Activated CD4-positive, CD25-positive, alpha-beta regulatory T cell treated with anti-CD3 and anti-CD28 coated beads, Interleukin-2, amount 50 U/mL, for 72 hours (primary cell): ENCODE data around the gene TESK2.
"Not testable (repeated sequence)": the region's sequence is repeated elsewhere in the genome, so short reads cannot be mapped to it uniquely, and the experiment has no call there.

Source experiments
- DNase-seq: peaks from one replicate; pipeline ENCODE4 v3.0.0; 2021

Gene TESK2

GRCh38 chr1:45373573-45373972 is 117.4 kb downstream of the TESK2 start:
- DNase-seq = no peak

DNA sequence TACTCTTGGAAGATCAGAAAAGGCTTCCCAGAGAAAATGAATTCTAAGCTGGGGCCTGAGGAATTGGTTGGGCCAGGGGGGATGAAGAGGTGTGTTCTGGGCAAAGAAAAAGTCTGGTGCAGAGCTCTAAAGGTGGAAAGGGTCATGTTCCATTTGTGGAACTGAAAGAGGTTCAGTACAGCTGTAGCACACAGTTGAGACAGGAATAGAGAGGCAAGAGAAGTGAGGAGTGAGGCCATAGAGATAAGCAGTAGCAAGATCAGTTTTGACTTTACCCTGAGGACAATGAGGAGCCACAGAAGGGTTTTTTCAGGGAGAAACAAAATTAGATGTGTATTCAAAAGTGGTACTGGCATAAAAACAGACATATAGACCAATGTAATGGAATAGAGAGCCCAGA is 120.4 kb downstream of the TESK2 start:
- no peak for DNase-seq

- no peak for DNase-seq
These were observed 125.9 kb downstream of the TESK2 start for GRCh38 chr1:45365051-45365450.

- no peak for DNase-seq
These were observed 126.7 kb downstream of the TESK2 start for GRCh38 chr1:45364294-45364693.

DNA sequence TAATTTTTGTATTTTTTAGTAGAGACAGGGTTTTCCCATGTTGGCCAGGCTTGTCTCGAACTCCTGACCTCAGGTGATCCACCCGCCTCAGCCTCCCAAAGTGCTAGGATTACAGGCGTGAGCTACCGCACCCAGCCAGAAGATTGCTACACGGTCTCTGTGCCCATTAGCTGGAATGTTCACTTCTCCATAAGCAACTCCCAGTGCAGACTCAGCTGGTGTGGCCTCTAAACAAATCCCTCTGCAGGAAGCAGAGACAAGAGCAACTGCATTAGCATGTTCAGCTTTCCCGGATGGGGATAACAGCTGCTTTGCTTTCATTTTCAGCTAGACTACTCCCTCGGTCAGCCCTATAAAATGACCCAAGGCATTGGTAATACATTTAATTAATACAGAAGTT is 130.0 kb downstream of the TESK2 start:
- DNase-seq = not testable (repeated sequence)

DNA sequence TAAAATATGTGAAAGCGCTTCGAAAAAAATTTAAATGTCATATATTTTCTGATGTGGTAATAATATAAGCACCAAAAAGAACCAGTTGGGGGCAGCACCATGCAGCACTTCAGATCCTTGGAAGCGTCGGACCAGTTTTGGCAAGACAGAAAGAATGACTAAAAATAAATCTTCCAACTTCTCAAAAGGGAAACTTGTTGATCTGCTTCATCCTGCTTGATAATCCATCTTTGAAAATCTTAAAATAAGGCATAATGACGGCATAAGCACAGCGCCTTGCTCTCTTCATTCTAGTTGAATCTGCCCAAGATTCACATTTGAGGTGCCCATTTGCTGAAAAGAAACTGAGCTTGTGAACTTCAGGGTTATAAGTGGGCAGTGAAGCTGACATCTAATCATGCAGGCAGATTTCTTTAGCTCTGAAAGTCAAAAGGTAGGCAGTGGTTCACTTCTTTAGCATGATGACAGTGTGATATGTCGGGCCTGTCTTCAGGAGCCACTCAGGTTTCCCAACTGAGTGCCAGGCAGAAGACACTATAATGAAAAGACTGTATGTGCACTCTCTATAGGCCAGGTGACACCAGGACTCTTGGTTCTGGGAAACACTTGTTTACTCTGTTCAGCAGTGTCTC is 131.0 kb downstream of the TESK2 start:
- no peak for DNase-seq

- no peak for DNase-seq
These were observed 134.8 kb downstream of the TESK2 start for GRCh38 chr1:45356186-45356585.

GRCh38 chr1:45355683-45356082 is 135.3 kb downstream of the TESK2 start:
- no peak for DNase-seq

- DNase-seq = no peak
These were observed 136.1 kb downstream of the TESK2 start for GRCh38 chr1:45354838-45355237.

GRCh38 chr1:45353685-45354084 is 137.3 kb downstream of the TESK2 start:
- DNase-seq = no peak

GRCh38 chr1:45351508-45351907 is 139.5 kb downstream of the TESK2 start:
- DNase-seq = no peak

GRCh38 chr1:45348966-45349677 is 141.8 kb downstream of the TESK2 start:
- DNase-seq = no peak

- DNase-seq = no peak
These were observed 142.4 kb downstream of the TESK2 start for GRCh38 chr1:45348609-45348965.

DNA sequence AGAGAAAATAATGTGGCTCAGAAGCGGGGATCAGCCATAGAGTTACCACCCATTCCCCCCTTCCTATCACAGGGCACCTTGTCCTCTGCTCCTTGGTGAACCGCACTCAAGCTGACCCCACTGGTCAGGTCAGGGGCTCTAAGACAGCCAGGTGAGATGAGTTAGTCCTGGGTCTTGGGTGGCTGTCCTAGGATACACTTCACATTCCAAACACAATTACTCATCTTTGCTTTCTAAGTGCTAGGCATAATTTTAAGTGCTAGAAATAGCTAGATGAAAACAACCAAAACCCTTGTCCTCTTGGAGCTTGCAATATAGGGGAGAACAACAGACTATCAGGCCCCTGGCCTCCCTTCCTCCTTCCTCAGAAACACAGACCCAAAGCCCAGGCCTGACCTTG is 142.9 kb downstream of the TESK2 start:
- no peak for DNase-seq

DNA sequence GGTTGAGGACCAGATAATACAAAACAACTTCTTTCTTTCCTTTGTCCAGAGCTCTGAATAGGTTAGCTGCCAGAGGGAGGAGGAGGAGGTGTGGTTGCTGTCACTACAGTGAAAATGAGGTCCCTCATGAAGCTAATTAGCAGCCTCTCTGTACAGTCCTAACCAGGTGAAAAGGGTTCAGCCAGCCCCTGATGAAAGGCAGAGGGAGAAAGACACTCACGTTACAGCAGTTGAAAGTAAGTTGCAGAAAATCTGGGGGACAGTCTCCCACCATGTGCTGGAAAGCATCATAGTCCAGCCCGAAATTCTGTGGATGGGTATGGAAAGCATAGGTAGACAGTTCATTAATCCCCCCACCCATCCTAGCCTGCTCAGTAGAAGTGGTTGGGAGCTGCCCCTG is 144.5 kb downstream of the TESK2 start:
- no peak for DNase-seq

- DNase-seq = no peak
These were observed 145.9 kb downstream of the TESK2 start for GRCh38 chr1:45345014-45345413.

- no peak for DNase-seq
These were observed 146.5 kb downstream of the TESK2 start for GRCh38 chr1:45344499-45344898.

DNA sequence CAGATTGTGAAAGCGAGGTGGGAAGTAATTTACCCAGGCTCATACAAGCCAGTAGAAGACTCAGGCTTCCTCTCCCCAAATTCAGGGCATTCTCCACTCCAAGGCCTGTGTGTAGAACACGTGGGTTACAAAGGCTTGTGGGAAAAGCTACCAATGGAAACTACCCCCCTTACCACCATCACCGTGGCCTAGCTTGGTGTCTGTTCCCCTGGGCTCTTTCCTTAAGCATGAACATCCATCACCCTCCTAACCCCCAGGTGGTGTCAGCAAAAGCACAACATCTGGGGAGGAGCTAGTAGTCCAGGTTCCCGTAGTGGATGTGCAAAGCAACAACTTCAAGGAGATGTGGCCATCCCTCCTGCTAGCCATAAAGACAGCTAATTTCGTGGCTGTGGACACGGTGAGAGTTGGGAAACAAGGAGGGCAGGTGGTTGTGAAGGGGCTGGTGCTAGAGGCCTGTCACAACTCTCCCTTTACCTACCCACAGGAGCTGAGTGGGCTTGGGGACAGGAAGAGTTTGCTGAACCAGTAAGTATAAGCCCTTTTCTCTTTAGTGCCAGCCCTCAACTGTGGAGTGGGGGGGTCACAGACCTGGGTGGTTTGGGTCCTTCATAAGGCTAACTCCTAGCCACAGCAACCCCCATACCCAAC is 150.0 kb downstream of the TESK2 start:
- DNase-seq = no peak

- DNase-seq = peak; percentile 96
These were observed 151.0 kb downstream of the TESK2 start, which contains the start of the genes MUTYH and TOE1 for GRCh38 chr1:45339789-45340558. MUTYH (minus strand) TSS chr1:45340440; CDS start chr1:45334505, 5,935 bp downstream. TOE1 (plus strand) TSS chr1:45340170; CDS start chr1:45340253, 83 bp downstream.

DNA sequence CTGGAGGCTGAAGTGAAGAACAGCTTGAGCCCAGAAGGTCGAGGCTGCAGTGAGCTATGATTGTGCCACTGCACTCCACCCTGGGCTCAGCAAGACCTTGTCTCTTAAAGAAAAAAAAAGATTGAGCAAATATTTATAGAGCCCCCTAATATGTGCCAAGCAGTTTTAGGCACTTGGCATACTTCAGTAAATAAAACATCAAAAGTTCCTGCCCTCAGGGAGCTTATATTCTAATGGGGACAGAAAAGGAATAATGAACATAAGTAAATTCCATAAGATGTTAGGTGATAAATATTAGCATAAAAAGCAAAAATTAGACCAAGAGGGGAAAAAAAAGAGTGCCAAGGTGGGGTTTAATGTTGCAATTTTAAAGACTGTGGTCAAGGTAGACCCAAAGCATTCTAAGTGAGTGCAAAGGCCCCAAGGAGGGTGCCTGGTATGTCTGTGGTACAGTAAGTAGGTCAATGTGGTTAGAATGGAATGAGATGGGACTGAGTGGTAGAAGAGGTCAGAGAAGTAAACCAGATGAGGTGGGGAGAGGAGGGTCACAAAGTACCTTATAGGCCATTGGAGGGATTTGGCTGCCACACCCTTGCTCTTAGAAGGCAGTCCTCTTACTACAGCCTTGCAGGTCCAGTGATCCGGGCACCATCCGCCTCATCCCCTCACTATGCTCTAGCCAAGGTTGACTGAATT is 153.2 kb downstream of the TESK2 start:
- no peak for DNase-seq

GRCh38 chr1:45335855-45336324 is 155.1 kb downstream of the TESK2 start:
- DNase-seq = no peak
